ENCODE measurements around the gene GDF15. TPM values are rescaled to one million over a fixed set of nuclear protein-coding genes. Genes with fewer than 3 reads are reported as not detected.

GDF15 gene
- total and polyA plus RNA-seq, 4 experiments from 2014 or later: 1.2 TPM; not detected in 2

GRCh38 chr19:18422530-18423191, 36.7 kb downstream of the GDF15 start:
- peaks cover 0 to 14% of the 10 kb centered on the region in 2 donors for H3K36me3 Mint-ChIP-seq
- Histone ChIP-seq H3K4me3 (ENCODE audit: low read length in 2 of 2) (peak overlapping the region in 1 of 2 donors; percentile 41), H3K36me3 (ENCODE audit: insufficient read depth, low read length) (no peaks in the 10 kb centered on the region), H3K9me3 (ENCODE audit: control insufficient read depth in 1 of 2, low read length in 2 of 2) (no peaks in the 10 kb centered on the region), H3K27me3 (ENCODE audit: insufficient read depth, low read length) (no peaks in the 10 kb centered on the region), H3K27ac (ENCODE audit: low read depth, low read length) (peak overlapping the region; percentile 70), H3K4me1 (ENCODE audit: insufficient read depth, low read length) (peaks cover 86% of the 10 kb centered on the region)
- peaks cover 0 to 5% (median 0%) of the 10 kb centered on the region in 8 donors for H3K9me3 Mint-ChIP-seq
- peak in 4 of 5 donors; percentile 50 to 66 (median 58) for DNase-seq
- ChIA-PET CTCF (ENCODE audit: partially characterized antibody) (interaction anchor here (0.9 to 5.0 kb wide), 6 partner anchors 11 to 425 kb away, joined by 3 to 29 read pairs (median 3); partner anchors contain the start of genes JUND and REX1BD), POLR2A (ENCODE audit: partially characterized antibody) (interaction anchor here (1.2 to 13.3 kb wide), 7 partner anchors 9 to 142 kb away, joined by 3 to 238 read pairs (median 4); partner anchors contain the start of genes ELL, ISYNA1 and JUND)
- intact Hi-C loops (cut with micrococcal nuclease): no loop called here
- peaks cover 51 to 82% (median 70%) of the 10 kb centered on the region in 4 donors for H3K4me1 Mint-ChIP-seq
- peak overlapping the region; percentile 77 to 96 (median 94) for H3K4me3 Mint-ChIP-seq
- peak overlapping the region; percentile 87 to 97 (median 92) for H3K27ac Mint-ChIP-seq
- H3K27me3 Mint-ChIP-seq: peaks cover 0 to 5% of the 10 kb centered on the region in 2 donors

- H3K4me1 ChIP-seq (ENCODE audit: insufficient read depth, low read length): peaks cover 83% of the 10 kb centered on the region
- peak in 1 of 5 donors; percentile 41 for DNase-seq
- peak overlapping the region; percentile 70 for H3K27ac ChIP-seq (ENCODE audit: low read depth, low read length)
- H3K9me3 Mint-ChIP-seq: peaks cover 0 to 2% (median 0%) of the 10 kb centered on the region in 8 donors
- H3K4me1 Mint-ChIP-seq: peaks cover 44 to 77% (median 63%) of the 10 kb centered on the region in 4 donors
- POLR2A ChIA-PET (ENCODE audit: partially characterized antibody): interaction anchor here (1.1 to 13.3 kb wide), 6 partner anchors 10 to 143 kb away, joined by 3 to 238 read pairs (median 11); partner anchors contain the start of genes ELL, ISYNA1 and JUND
- peaks cover 0 to 14% of the 10 kb centered on the region in 2 donors for H3K36me3 Mint-ChIP-seq
- no peaks in the 10 kb centered on the region for H3K27me3 ChIP-seq (ENCODE audit: insufficient read depth, low read length)
- H3K27ac Mint-ChIP-seq: peak overlapping the region; percentile 78 to 97 (median 92)
- H3K9me3 ChIP-seq (ENCODE audit: control insufficient read depth in 1 of 2, low read length in 2 of 2): no peaks in the 10 kb centered on the region
- H3K4me3 Mint-ChIP-seq: peak overlapping the region; percentile 11 to 96 (median 94)
- peaks cover 0 to 4% of the 10 kb centered on the region in 2 donors for H3K27me3 Mint-ChIP-seq
- H3K4me3 ChIP-seq (ENCODE audit: low read length in 2 of 2): peak overlapping the region in 1 of 2 donors; percentile 24
- CTCF ChIA-PET (ENCODE audit: partially characterized antibody): interaction anchor here (0.6 to 3.5 kb wide), 4 partner anchors 12 to 165 kb away, joined by 3 to 21 read pairs (median 3); partner anchors contain the start of gene REX1BD
- H3K36me3 ChIP-seq (ENCODE audit: insufficient read depth, low read length): no peaks in the 10 kb centered on the region
- intact Hi-C loops (cut with micrococcal nuclease): no loop called here
Measured at GRCh38 chr19:18423258-18424020, 37.5 kb downstream of the GDF15 start.

GRCh38 chr19:18424122-18424889, 38.3 kb downstream of the GDF15 start:
- Histone ChIP-seq H3K36me3 (ENCODE audit: insufficient read depth, low read length) (no peaks in the 10 kb centered on the region), H3K4me1 (ENCODE audit: insufficient read depth, low read length) (peaks cover 80% of the 10 kb centered on the region), H3K4me3 (ENCODE audit: low read length in 2 of 2) (no peak overlapping the region), H3K9me3 (ENCODE audit: control insufficient read depth in 1 of 2, low read length in 2 of 2) (no peaks in the 10 kb centered on the region), H3K27me3 (ENCODE audit: insufficient read depth, low read length) (no peaks in the 10 kb centered on the region), H3K27ac (ENCODE audit: low read depth, low read length) (peak overlapping the region; percentile 70)
- H3K27me3 Mint-ChIP-seq: no peaks in the 10 kb centered on the region
- peak overlapping the region in 6 of 7 donors; percentile 46 to 97 (median 78) for H3K27ac Mint-ChIP-seq
- CTCF ChIA-PET (ENCODE audit: partially characterized antibody): interaction anchor here (0.7 to 3.5 kb wide), 3 partner anchors 13 to 423 kb away, joined by 3 to 21 read pairs (median 3); no protein-coding TSS in a partner anchor
- H3K9me3 Mint-ChIP-seq: no peaks in the 10 kb centered on the region
- H3K36me3 Mint-ChIP-seq: peaks cover 0 to 9% of the 10 kb centered on the region in 2 donors
- POLR2A ChIA-PET (ENCODE audit: partially characterized antibody): interaction anchor here (1.1 to 13.3 kb wide), 6 partner anchors 8 to 495 kb away, joined by 3 to 238 read pairs (median 6); partner anchors contain the start of genes COPE, DDX49, ELL and ISYNA1
- H3K4me1 Mint-ChIP-seq: peaks cover 38 to 76% (median 58%) of the 10 kb centered on the region in 4 donors
- peak in 1 of 5 donors; percentile 38 for DNase-seq
- H3K4me3 Mint-ChIP-seq: peak overlapping the region in 7 of 8 donors; percentile 8 to 59 (median 45)
- intact Hi-C loops (cut with micrococcal nuclease): no loop called here

- Mint-ChIP-seq H3K4me3 (peak overlapping the region in 3 of 8 donors; percentile 43 to 85 (median 59)), H3K27ac (peak overlapping the region in 5 of 7 donors; percentile 64 to 97 (median 77)), H3K36me3 (peaks cover 0 to 9% of the 10 kb centered on the region in 2 donors), H3K4me1 (peaks cover 38 to 82% (median 61%) of the 10 kb centered on the region in 4 donors), H3K27me3 (no peaks in the 10 kb centered on the region), H3K9me3 (no peaks in the 10 kb centered on the region)
- no peak overlapping the region for H3K27ac ChIP-seq (ENCODE audit: low read depth, low read length)
- H3K4me1 ChIP-seq (ENCODE audit: insufficient read depth, low read length): peaks cover 87% of the 10 kb centered on the region
- H3K27me3 ChIP-seq (ENCODE audit: insufficient read depth, low read length): no peaks in the 10 kb centered on the region
- ChIA-PET POLR2A (ENCODE audit: partially characterized antibody) (interaction anchor here (0.7 to 1.5 kb wide), 6 partner anchors 8 to 494 kb away, joined by 3 to 5 read pairs (median 4); partner anchors contain the start of genes COPE and DDX49), CTCF (ENCODE audit: partially characterized antibody) (interaction anchor here (0.8 to 1.0 kb wide), 3 partner anchors 13 to 422 kb away, joined by 3 to 5 read pairs (median 3); no protein-coding TSS in a partner anchor)
- peak in 1 of 5 donors; percentile 49 for DNase-seq
- no peaks in the 10 kb centered on the region for H3K9me3 ChIP-seq (ENCODE audit: control insufficient read depth in 1 of 2, low read length in 2 of 2)
- no peak overlapping the region for H3K4me3 ChIP-seq (ENCODE audit: low read length in 2 of 2)
- no peaks in the 10 kb centered on the region for H3K36me3 ChIP-seq (ENCODE audit: insufficient read depth, low read length)
- intact Hi-C loops (cut with micrococcal nuclease): no loop called here
Measured at GRCh38 chr19:18424890-18425514, 39.0 kb downstream of the GDF15 start.

- no peaks in the 10 kb centered on the region for H3K9me3 Mint-ChIP-seq
- H3K27ac ChIP-seq (ENCODE audit: low read depth, low read length): no peak overlapping the region
- peak in 1 of 5 donors; percentile 51 for DNase-seq
Measured at GRCh38 chr19:18425515-18426415, 39.8 kb downstream of the GDF15 start.

More at GRCh38 chr19:18425515-18426415, 39.8 kb downstream of the GDF15 start:
- Histone ChIP-seq H3K27me3 (ENCODE audit: insufficient read depth, low read length) (no peaks in the 10 kb centered on the region), H3K36me3 (ENCODE audit: insufficient read depth, low read length) (no peaks in the 10 kb centered on the region), H3K9me3 (ENCODE audit: control insufficient read depth in 1 of 2, low read length in 2 of 2) (no peaks in the 10 kb centered on the region), H3K4me3 (ENCODE audit: low read length in 2 of 2) (no peak overlapping the region), H3K4me1 (ENCODE audit: insufficient read depth, low read length) (peaks cover 91% of the 10 kb centered on the region)
- intact Hi-C loops (cut with micrococcal nuclease): no loop called here
- peaks cover 0 to 7% of the 10 kb centered on the region in 2 donors for H3K36me3 Mint-ChIP-seq
- peaks cover 36 to 80% (median 58%) of the 10 kb centered on the region in 4 donors for H3K4me1 Mint-ChIP-seq
- H3K27me3 Mint-ChIP-seq: no peaks in the 10 kb centered on the region
- POLR2A ChIA-PET (ENCODE audit: partially characterized antibody): interaction anchor here (0.7 to 1.5 kb wide), 6 partner anchors 9 to 493 kb away, joined by 3 to 5 read pairs (median 4); partner anchors contain the start of genes COPE and DDX49
- peak overlapping the region in 7 of 8 donors; percentile 17 to 85 (median 51) for H3K4me3 Mint-ChIP-seq
- CTCF ChIA-PET (ENCODE audit: partially characterized antibody): interaction anchor here (0.6 to 1.0 kb wide), 4 partner anchors 14 to 421 kb away, joined by 3 to 5 read pairs (median 4); no protein-coding TSS in a partner anchor
- H3K27ac Mint-ChIP-seq: peak overlapping the region; percentile 83 to 94 (median 91)
